Ectodermal cell (in vitro differentiated cells): Measurements from ENCODE around the gene GRB14.

Experiments
- H3K27ac ChIP-seq: 2 replicates; pipeline ENCODE4 v1.7.0; 2013; ENCODE audit warnings: mild to moderate bottlenecking, low read depth, low read length; ENCODE audit not compliant: insufficient read depth, poor library complexity, severe bottlenecking
- H3K27me3 ChIP-seq: 2 replicates; pipeline ENCODE4 v1.7.0; 2013; ENCODE audit warnings: mild to moderate bottlenecking, low read length; ENCODE audit not compliant: insufficient read depth, control insufficient read depth, poor library complexity, severe bottlenecking
- H3K36me3 ChIP-seq: one replicate; pipeline ENCODE4 v1.7.0; 2013; ENCODE audit warnings: low read length; ENCODE audit not compliant: control insufficient read depth, insufficient read depth
- H3K4me1 ChIP-seq: one replicate; pipeline ENCODE4 v1.7.0; 2013; ENCODE audit warnings: low read length; ENCODE audit not compliant: control insufficient read depth, insufficient read depth
- H3K4me3 ChIP-seq: 2 replicates; pipeline ENCODE4 v1.7.0; 2013; ENCODE audit warnings: low read depth, low read length, control low read depth; ENCODE audit not compliant: insufficient read depth
- H3K9me3 ChIP-seq: 2 replicates; pipeline ENCODE4 v1.7.0; 2013; ENCODE audit warnings: mild to moderate bottlenecking, low read length, moderate library complexity; ENCODE audit not compliant: control insufficient read depth
- WGBS, 2 experiments: methylation state at CpG; one replicate each; pipeline ENCODE4 v1.1.7; 2013; ENCODE audit warnings: missing lambda C conversion rate in 2 of 2; 5-methylcytosine and 5-hydroxymethylcytosine counted together

Gene GRB14

DNA sequence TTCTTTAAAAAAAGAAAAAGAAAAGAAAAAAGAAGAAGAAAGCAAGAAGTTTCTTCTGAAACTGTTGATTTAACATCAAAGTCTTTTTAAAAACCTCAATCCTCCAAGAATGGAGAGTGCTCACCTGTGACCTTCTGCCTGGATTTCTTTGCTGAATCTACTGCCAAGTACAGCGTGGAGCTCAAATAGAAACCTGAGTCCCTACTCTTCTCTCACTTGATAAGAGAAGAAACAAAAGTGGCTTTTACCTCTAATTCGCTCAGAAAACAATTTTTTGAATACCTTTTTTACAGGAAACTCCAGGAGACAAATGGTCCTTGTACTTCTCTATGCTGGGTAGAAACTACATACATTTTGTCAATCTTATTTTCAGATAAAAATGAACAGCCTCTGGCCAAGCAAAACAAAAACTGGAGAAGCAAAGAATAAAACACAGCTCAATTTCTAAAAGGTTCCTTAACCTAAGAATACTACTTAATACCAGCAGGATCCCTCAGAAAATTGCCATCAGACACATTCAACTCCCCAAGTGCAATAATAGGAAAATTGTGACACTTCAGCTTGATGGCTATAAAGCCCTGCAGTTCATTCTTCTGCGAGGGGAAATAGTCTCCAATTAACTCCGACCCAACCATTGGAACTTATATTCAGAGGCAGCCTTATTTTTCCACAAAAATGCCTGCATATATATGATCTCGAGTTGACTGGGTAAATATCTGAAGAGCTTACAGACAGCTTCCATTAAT lies 85.8 kb downstream of the GRB14 start:
- no peaks in the 10 kb centered on the region for H3K9me3 ChIP-seq
- WGBS, 2 experiments, result 87 to 91% methylated on average over 5 of the region's 5 CpGs
- H3K36me3 ChIP-seq, result no peaks in the 10 kb centered on the region
- H3K27ac ChIP-seq, result no peak overlapping the region
- no peaks in the 10 kb centered on the region for H3K27me3 ChIP-seq
- H3K4me3 ChIP-seq, result no peak overlapping the region
- no peaks in the 10 kb centered on the region for H3K4me1 ChIP-seq

DNA sequence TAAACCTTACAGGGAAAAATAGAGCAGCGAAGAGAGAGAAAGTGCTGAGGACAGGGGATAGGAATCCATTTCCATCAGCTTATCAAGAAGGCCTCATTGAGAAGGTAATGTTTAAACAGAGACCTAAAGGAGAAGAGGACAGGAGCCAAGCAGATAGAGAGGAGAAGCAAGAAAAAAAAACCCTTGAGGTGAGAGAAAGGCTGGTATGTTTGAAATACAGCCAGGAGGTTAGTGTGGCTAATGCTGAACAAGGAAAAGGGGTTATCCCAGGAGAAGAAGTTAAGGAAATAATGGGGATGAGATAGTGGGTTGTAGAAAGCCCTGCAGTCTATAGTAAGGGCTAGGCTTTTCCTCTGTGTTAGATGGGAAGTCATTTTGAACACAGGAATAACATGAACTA lies 90.8 kb downstream of the GRB14 start:
- Histone ChIP-seq H3K4me3 (no peak overlapping the region), H3K9me3 (no peaks in the 10 kb centered on the region), H3K4me1 (no peaks in the 10 kb centered on the region), H3K36me3 (no peaks in the 10 kb centered on the region), H3K27ac (no peak overlapping the region), H3K27me3 (no peaks in the 10 kb centered on the region)
- 100% methylated on average over 1 of the region's 1 CpG for WGBS, 2 experiments

DNA sequence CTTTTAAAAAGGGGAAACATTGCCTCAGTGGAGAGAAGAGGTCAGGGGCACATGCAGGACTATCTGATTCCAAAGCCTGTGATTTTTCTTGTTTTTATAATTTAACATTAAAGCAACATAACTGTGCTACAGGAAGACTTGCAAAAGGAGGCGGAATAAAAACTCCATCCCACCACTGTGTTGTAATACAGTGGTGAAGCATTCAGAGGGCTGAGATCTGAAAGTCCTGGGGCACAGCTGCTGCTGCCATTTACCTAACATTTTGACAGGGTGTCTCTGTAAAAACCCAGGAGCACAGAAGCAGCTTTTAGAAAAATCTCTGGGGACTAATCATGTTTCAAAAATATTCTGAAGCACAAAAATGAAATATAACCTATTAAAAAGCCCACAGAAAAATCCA lies 97.6 kb downstream of the GRB14 start:
- Histone ChIP-seq H3K9me3 (no peaks in the 10 kb centered on the region), H3K27me3 (no peaks in the 10 kb centered on the region), H3K27ac (no peak overlapping the region), H3K4me1 (no peaks in the 10 kb centered on the region), H3K4me3 (no peak overlapping the region), H3K36me3 (no peaks in the 10 kb centered on the region)
- 94% methylated on average over 1 of the region's 1 CpG; no CpG with 5 or more reads in 1 of the 2 experiments for WGBS, 2 experiments

DNA sequence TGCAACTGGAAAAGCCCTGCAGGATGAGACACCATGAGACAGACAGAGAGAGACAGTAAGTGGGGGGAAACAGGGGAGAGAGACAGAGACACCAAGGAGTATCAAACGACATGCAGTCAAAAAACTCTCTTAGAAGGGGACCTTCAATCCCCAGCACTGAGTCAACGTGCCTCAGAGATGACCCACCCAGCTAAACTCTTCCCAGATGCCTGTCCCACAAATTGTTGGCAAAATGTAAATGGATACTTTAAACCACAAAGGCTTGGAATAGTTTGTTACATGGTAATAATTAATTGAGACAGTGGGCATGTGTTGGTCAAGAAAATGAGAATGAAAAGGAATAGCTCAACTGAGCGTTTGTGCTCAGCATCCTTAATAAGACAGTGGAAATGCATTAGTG lies 98.3 kb downstream of the GRB14 start:
- H3K4me3 ChIP-seq, result no peak overlapping the region
- no peaks in the 10 kb centered on the region for H3K9me3 ChIP-seq
- H3K36me3 ChIP-seq, result no peaks in the 10 kb centered on the region
- WGBS, 2 experiments, result 89% methylated on average over 2 to 3 of the region's 3 CpGs
- H3K27me3 ChIP-seq, result no peaks in the 10 kb centered on the region
- H3K4me1 ChIP-seq, result no peaks in the 10 kb centered on the region
- no peak overlapping the region for H3K27ac ChIP-seq

DNA sequence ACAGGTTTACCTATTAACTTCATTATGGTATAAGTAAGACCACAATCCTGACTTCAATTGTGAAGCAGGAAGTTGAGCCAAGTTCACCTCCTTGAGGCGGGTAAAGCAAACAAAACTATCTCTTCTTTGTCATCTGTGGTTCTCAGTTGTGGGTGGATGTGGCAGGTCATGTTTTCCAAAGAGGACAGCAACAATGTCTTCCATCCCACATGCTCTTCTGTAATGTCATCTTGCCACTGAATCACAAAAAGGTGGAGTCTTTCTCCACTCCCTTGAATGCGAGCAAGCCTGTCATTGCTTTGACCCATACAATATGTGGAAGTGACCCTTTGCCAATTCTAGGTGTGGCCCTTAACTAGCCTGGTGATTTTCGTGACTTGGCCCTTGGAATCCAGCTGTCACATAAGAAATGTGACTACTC lies 98.7 kb downstream of the GRB14 start:
- no peak overlapping the region for H3K27ac ChIP-seq
- 91 to 92% methylated on average over 3 of the region's 3 CpGs for WGBS, 2 experiments
- H3K9me3 ChIP-seq, result no peaks in the 10 kb centered on the region
- no peaks in the 10 kb centered on the region for H3K27me3 ChIP-seq
- no peak overlapping the region for H3K4me3 ChIP-seq
- no peaks in the 10 kb centered on the region for H3K4me1 ChIP-seq
- no peaks in the 10 kb centered on the region for H3K36me3 ChIP-seq

DNA sequence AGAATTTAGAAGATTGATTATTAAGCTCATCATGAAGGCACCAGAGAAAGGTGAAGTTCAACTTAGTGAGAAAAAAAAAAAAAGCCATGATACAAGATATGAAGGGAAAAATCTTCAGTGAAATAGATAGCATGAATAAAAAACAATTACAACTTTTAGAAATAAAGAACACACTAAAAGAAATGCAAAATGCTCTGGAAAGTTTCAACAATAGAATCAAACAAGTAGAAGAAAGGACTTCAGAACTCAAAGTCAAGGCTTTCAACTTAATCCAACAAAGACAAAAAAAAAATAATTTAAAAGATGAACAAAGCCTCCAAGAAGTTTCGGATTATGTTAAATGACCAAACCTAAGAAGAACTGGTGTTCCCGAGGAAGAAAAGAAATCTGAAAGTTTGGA lies 105.5 kb downstream of the GRB14 start:
- H3K9me3 ChIP-seq, result no peaks in the 10 kb centered on the region
- 92 to 95% methylated on average over 2 of the region's 2 CpGs for WGBS, 2 experiments

DNA sequence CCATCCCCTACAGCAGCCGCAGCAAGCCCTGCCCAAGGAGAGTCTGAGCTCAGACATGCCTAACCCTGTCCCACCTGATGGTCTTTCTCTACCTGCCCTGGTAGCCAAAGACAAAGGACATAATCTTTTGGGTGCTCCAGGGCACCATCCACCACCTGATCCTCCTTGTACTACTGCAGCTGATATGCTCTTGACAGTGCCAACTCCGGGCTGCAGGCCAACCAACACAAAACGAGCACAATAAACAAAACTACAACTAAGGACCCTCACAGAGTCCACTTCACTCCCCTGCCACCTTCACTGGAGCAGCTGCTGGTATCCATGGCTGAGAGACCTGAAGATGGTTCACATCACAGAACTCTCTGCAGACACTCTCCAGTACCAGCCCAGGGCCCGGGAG lies 106.3 kb downstream of the GRB14 start:
- WGBS, 2 experiments, result 91 to 92% methylated on average over 4 of the region's 4 CpGs
- Histone ChIP-seq H3K27me3 (no peaks in the 10 kb centered on the region), H3K9me3 (no peaks in the 10 kb centered on the region)

More for the DNA sequence above, 105.5 kb downstream of the GRB14 start:
- Histone ChIP-seq H3K4me1 (no peaks in the 10 kb centered on the region), H3K4me3 (no peak overlapping the region), H3K27ac (no peak overlapping the region), H3K27me3 (no peaks in the 10 kb centered on the region), H3K36me3 (no peaks in the 10 kb centered on the region)

DNA sequence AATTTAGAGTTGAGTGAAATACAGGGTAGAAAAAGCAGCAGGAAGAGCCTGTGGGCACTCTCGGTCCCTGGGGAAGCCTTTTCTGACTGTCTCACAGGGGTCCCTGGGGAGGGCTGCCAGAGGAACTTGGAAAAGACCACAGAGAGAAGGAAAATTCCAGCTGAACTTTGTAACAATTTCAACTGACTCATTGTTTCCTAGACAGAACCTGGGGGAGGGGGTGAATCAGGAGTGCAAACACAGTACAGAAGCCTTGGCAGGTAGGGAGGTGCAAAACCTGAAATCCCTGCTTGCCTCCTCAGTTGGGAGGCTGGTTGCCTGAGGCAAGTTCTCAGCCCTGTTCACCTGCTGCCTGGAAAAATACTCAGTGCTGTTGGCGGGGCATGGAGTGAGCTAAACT lies 106.8 kb downstream of the GRB14 start:
- Histone ChIP-seq H3K4me3 (no peak overlapping the region), H3K9me3 (no peaks in the 10 kb centered on the region), H3K4me1 (no peaks in the 10 kb centered on the region), H3K27me3 (no peaks in the 10 kb centered on the region), H3K27ac (no peak overlapping the region), H3K36me3 (no peaks in the 10 kb centered on the region)
- 92 to 94% methylated on average over 2 of the region's 2 CpGs for WGBS, 2 experiments

More for the DNA sequence above, 106.3 kb downstream of the GRB14 start:
- no peak overlapping the region for H3K4me3 ChIP-seq
- H3K4me1 ChIP-seq, result no peaks in the 10 kb centered on the region
- no peak overlapping the region for H3K27ac ChIP-seq
- H3K36me3 ChIP-seq, result no peaks in the 10 kb centered on the region

DNA sequence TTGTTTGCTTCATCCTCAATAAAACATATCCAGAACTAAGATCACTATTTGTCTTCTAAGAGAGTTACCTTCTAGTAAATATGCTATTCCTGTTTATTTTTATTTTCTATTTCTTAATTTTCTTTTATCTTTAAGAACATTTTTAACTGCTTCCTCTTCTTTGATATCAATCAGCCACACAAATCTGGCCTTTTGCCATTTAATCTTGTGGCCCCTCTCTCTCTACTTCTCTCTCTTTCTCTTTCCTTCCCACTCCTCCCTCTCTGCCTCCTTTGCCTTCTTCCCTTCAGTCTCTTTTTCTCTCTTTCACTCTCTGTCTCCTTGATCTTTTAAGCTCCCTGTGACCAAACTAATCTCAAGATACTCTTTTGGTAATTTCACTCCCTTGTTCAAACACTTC lies 108.4 kb downstream of the GRB14 start:
- Histone ChIP-seq H3K36me3 (no peaks in the 10 kb centered on the region), H3K27ac (no peak overlapping the region), H3K4me3 (no peak overlapping the region), H3K27me3 (no peaks in the 10 kb centered on the region), H3K4me1 (no peaks in the 10 kb centered on the region), H3K9me3 (no peaks in the 10 kb centered on the region)

DNA sequence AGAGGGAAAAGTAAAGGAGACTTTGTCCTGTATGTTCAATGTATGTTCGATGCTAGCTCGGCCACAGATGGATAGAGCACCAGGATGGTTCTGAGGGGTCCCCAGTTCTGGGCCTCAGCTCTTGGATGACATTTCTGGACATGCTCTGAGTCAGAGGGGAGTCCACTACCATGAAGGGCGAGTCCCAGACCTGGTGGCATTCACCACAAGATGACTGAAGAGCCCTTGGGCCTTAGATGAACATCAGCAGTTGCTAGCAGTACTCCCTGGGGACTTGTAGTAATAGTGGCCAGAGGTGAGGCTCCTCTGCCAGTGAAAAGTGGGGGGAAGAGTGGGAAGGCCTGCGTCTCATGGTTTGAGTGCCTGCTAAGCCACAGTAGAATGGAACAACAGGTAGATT lies 109.5 kb downstream of the GRB14 start:
- no peak overlapping the region for H3K4me3 ChIP-seq
- H3K4me1 ChIP-seq, result no peaks in the 10 kb centered on the region
- 95% methylated on average over 4 of the region's 4 CpGs for WGBS, 2 experiments
- no peaks in the 10 kb centered on the region for H3K36me3 ChIP-seq
- no peaks in the 10 kb centered on the region for H3K27me3 ChIP-seq
- H3K27ac ChIP-seq, result no peak overlapping the region
- no peaks in the 10 kb centered on the region for H3K9me3 ChIP-seq

DNA sequence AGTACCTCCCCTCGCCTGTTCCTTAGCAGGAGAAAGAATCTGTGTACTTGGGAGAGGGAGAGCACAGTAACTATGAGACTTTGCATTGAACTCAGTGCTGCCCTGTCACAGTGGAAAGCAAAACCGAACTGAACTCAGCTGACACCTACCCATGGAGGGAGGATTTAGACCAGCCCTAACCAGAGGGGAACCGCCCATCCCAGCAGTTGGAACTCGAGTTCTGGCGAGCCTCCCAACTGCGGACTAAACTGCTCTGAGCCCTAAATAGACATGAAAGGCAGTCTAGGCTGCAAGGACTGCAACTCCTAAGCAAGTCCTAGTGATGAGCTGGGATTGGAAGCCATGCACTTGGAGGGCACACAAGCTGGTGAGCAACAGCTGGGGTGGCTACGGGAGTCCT lies 110.4 kb downstream of the GRB14 start:
- H3K36me3 ChIP-seq, result no peaks in the 10 kb centered on the region

More for the DNA sequence above, 110.4 kb downstream of the GRB14 start:
- 88 to 91% methylated on average over 7 of the region's 7 CpGs for WGBS, 2 experiments
- H3K4me1 ChIP-seq, result no peaks in the 10 kb centered on the region
- H3K9me3 ChIP-seq, result no peaks in the 10 kb centered on the region
- no peak overlapping the region for H3K27ac ChIP-seq
- no peaks in the 10 kb centered on the region for H3K27me3 ChIP-seq
- no peak overlapping the region for H3K4me3 ChIP-seq
